Endothelial cell (in vitro differentiated cells): ENCODE data around the gene AKR1A1. TPM values are rescaled to one million over a fixed set of nuclear protein-coding genes. Genes with fewer than 3 reads are reported as not detected.
A peak's percentile ranks its signal among the peaks of the same experiment; 100 is the strongest.

Experiments
- DNase-seq: peaks from one replicate; pipeline ENCODE4 v3.0.0; 2021; ENCODE audit warnings: low spot score
- H3K27ac Mint-ChIP-seq: one replicate; pipeline ENCODE4 v1.8.0; 2021; ENCODE audit warnings: mixed read lengths, inconsistent platforms; ENCODE audit not compliant: unreplicated experiment
- H3K27me3 Mint-ChIP-seq: one replicate; pipeline ENCODE4 v1.8.0; 2021; ENCODE audit warnings: mild to moderate bottlenecking, moderate library complexity, mixed read lengths, inconsistent platforms; ENCODE audit not compliant: unreplicated experiment
- H3K36me3 Mint-ChIP-seq: one replicate; pipeline ENCODE4 v1.8.0; 2021; ENCODE audit warnings: mild to moderate bottlenecking, low read depth, mixed read lengths, inconsistent platforms; ENCODE audit not compliant: unreplicated experiment
- H3K4me1 Mint-ChIP-seq: one replicate; pipeline ENCODE4 v1.8.0; 2021; ENCODE audit warnings: mild to moderate bottlenecking, mixed read lengths, inconsistent platforms; ENCODE audit not compliant: unreplicated experiment
- H3K4me3 Mint-ChIP-seq: one replicate; pipeline ENCODE4 v1.8.0; 2021; ENCODE audit warnings: mild to moderate bottlenecking, mixed read lengths, inconsistent platforms; ENCODE audit not compliant: unreplicated experiment
- H3K9me3 Mint-ChIP-seq: one replicate; pipeline ENCODE4 v1.8.0; 2021; ENCODE audit warnings: mixed read lengths, inconsistent platforms; ENCODE audit not compliant: unreplicated experiment
- CTCF ChIP-seq: fragments of 200-600 bp; sonication (generic); IDR thresholded peaks from one replicate; pipeline ENCODE4 v1.5.0; 2021; ENCODE audit warnings: antibody characterized with exemption; ENCODE audit not compliant: unreplicated experiment
- total RNA-seq: library from RNA; stranded (reverse); fragmentation: NEBNext Ultra II Directional; extraction: Animal tissue kit (Norgen Biotek cat#: 25700); gene quantifications from one replicate; pipeline ENCODE4 v1.2.1, GENCODE V29; 2021; ENCODE audit not compliant: unreplicated experiment

The AKR1A1 gene
- total RNA-seq, 1 donor from 2014 or later, result 125 TPM

DNA sequence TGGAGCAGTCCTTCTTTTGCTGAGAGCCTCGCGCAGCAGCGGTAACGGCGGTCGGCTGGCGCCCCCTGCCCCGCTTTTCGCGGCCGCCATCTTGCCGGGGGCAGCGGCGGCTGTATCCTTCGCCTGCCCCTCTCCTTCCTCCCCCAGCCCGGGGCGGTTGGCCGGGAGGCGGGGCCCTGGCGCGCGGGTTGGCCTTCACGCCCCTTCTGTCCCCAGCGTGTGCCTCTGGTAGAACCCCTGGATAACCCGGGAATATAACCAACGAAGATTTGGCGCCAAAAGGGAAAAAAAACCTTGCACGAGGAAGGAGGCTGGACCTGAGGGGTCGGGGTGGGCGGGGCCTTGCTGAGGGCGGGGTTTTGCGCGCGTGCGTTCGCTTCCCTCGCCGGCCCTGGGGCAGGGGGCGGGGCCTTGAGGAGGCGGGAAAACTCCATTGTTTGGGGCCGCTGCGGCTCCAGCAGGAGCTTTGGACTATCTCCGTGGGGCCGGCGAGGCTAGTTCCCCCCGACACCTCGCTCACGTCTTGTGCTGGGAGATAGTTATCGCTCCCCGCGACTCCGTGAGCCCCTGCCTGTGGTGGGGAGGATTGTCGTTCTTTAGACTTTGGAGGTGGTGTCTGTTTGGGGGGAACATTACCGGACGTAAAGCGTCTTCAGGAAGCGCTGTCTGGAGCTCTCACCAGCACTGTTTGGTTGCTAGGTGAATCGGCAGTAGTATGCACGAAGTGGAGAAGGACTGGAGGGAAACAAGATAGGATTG is 33.9 kb downstream of the AKR1A1 start:
- peak; percentile 92 for DNase-seq
- peaks cover 7% of the 10 kb centered on the region for H3K36me3 Mint-ChIP-seq
- peaks cover 11% of the 10 kb centered on the region for H3K27me3 Mint-ChIP-seq
- no peak for TF ChIP-seq CTCF
- H3K4me3 Mint-ChIP-seq, result peak overlapping the region; percentile 98
- no peaks in the 10 kb centered on the region for H3K9me3 Mint-ChIP-seq
- peaks cover 19% of the 10 kb centered on the region for H3K4me1 Mint-ChIP-seq
- peak overlapping the region; percentile 100 for H3K27ac Mint-ChIP-seq

GRCh38 chr1:45585110-45585426 is 34.4 kb downstream of the AKR1A1 start:
- no peaks in the 10 kb centered on the region for H3K9me3 Mint-ChIP-seq
- H3K36me3 Mint-ChIP-seq, result peaks cover 7% of the 10 kb centered on the region
- peaks cover 11% of the 10 kb centered on the region for H3K27me3 Mint-ChIP-seq
- peak overlapping the region; percentile 97 for H3K4me3 Mint-ChIP-seq
- peaks cover 19% of the 10 kb centered on the region for H3K4me1 Mint-ChIP-seq
- TF ChIP-seq CTCF, result no peak
- no peak for DNase-seq
- peak overlapping the region; percentile 100 for H3K27ac Mint-ChIP-seq

GRCh38 chr1:45585496-45586075 is 35.0 kb downstream of the AKR1A1 start:
- Mint-ChIP-seq H3K36me3 (peaks cover 7% of the 10 kb centered on the region), H3K27me3 (peaks cover 11% of the 10 kb centered on the region), H3K4me3 (peak overlapping the region; percentile 97), H3K9me3 (no peaks in the 10 kb centered on the region), H3K4me1 (peaks cover 19% of the 10 kb centered on the region), H3K27ac (peak overlapping the region; percentile 100)
- DNase-seq, result no peak
- no peak for TF ChIP-seq CTCF

DNA sequence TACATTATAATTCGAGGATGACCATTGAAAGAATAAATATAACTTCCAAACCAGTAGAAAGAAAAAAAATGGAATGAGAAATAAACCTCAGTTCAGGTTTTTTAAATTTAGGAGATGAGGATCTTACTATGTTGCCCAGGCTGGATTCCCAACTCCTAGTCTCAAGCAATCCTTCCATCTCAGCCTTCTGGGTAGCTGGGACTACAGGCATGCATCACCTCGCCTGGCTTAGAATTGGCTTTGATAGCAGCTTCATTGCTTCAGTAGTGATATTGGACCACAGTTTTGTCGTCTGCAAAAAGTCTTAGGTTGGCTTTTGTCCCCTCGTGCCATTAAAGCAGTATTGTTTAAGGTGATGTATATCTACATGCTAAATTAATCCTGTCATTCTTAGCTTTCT is 36.1 kb downstream of the AKR1A1 start:
- Mint-ChIP-seq H3K27ac (peak overlapping the region; percentile 67), H3K4me1 (peaks cover 19% of the 10 kb centered on the region), H3K27me3 (peaks cover 11% of the 10 kb centered on the region), H3K4me3 (no peak overlapping the region), H3K9me3 (no peaks in the 10 kb centered on the region), H3K36me3 (peaks cover 7% of the 10 kb centered on the region)
- no peak for TF ChIP-seq CTCF
- DNase-seq, result no peak

DNA sequence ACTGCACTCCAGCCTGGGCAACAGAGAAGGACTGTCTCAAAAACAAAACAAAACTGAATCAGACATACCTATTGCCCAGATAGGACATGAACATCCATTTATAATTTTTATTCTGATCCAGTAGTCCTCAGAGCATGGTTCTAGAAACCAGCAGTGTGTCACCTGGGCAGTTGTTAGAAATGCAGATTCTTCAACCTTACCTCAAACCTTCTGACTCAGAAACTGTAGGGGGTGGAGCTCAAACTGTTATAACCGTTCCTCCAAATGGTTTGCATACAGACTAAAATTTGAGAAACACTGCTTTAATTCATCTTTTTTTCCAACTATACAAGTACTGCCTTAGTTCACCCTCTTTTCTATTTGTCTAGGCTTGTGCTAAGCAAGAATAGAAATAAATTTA is 39.2 kb downstream of the AKR1A1 start:
- no peak for TF ChIP-seq CTCF
- Mint-ChIP-seq H3K4me1 (peaks cover 11% of the 10 kb centered on the region), H3K9me3 (no peaks in the 10 kb centered on the region), H3K27me3 (no peaks in the 10 kb centered on the region), H3K4me3 (no peak overlapping the region), H3K27ac (no peak overlapping the region), H3K36me3 (peaks cover 6% of the 10 kb centered on the region)
- DNase-seq, result no peak
